IMR-90 (cell line): ENCODE measurements around the gene TAF4. TPM values are rescaled to one million over a fixed set of nuclear protein-coding genes. Genes with fewer than 3 reads are reported as not detected.

Source experiments
- ATAC-seq: fragments of 200-7000 bp; cut with Tn5 transposase; 2 replicates; pipeline ENCODE4 v1.9.1; 2020; ENCODE audit warnings: low read depth, mild to moderate bottlenecking, moderate library complexity
- BruUV-seq: library from RNA; stranded (reverse); fragments of 400-500 nt; replicated peaks from 2 replicates; lab custom pipeline; 2021; lab: Mats Ljungman, UMichigan
- CTCF ChIA-PET: fragments of 300-600 bp; formaldehyde crosslinking; extraction: SDS; loops from one replicate; lab custom pipeline; 2021; ENCODE audit warnings: antibody characterized with exemption; lab: Yijun Ruan, JAX
- POLR2A ChIA-PET: fragments of 300-600 bp; sonication (Branson Sonifier 250); formaldehyde crosslinking; loops from one replicate; lab custom pipeline; 2022; ENCODE audit warnings: antibody characterized with exemption; ENCODE audit not compliant: unreplicated experiment; lab: Charles Lee
- DNase-seq: peaks from one replicate; pipeline ENCODE4 v3.0.0; 2013
- H2AFZ ChIP-seq: replicated peaks from 2 replicates; pipeline ENCODE3; 2013; ENCODE audit warnings: low read length, mild to moderate bottlenecking; ENCODE audit not compliant: poor library complexity
- H2AK5ac ChIP-seq: 2 replicates; pipeline ENCODE4 v1.6.1; 2013; ENCODE audit warnings: low read depth, low read length, inconsistent platforms
- H2AK9ac ChIP-seq: replicated peaks from 2 replicates; pipeline ENCODE3; 2013; ENCODE audit warnings: mild to moderate bottlenecking, low read depth, low read length, moderate library complexity; ENCODE audit not compliant: poor library complexity
- H2BK120ac ChIP-seq: 2 replicates; pipeline ENCODE4 v1.6.1; 2013; ENCODE audit warnings: low read depth, low read length, inconsistent platforms
- H2BK15ac ChIP-seq: 3 replicates; pipeline ENCODE4 v1.6.1; 2013; ENCODE audit warnings: low read depth, low read length, inconsistent platforms
- H2BK20ac ChIP-seq: 2 replicates; pipeline ENCODE4 v1.6.1; 2013; ENCODE audit warnings: low read depth, mild to moderate bottlenecking, inconsistent platforms, low read length, moderate library complexity
- H2BK5ac ChIP-seq: 2 replicates; pipeline ENCODE4 v1.6.1; 2013; ENCODE audit warnings: mild to moderate bottlenecking, low read depth, low read length, inconsistent platforms; ENCODE audit not compliant: poor library complexity, severe bottlenecking
- H3K14ac ChIP-seq: replicated peaks from 2 replicates; pipeline ENCODE4 v1.6.1; 2013; ENCODE audit warnings: low read depth, low read length, inconsistent platforms
- H3K18ac ChIP-seq: 2 replicates; pipeline ENCODE4 v1.6.1; 2013; ENCODE audit warnings: low read depth, low read length, control low read depth
- H3K23ac ChIP-seq: 2 replicates; pipeline ENCODE4 v1.6.1; 2013; ENCODE audit warnings: low read depth, low read length, inconsistent platforms
- H3K27ac ChIP-seq: 2 replicates; pipeline ENCODE4 v1.5.1; 2013; ENCODE audit warnings: mild to moderate bottlenecking, control low read depth, low read length; ENCODE audit not compliant: insufficient read depth
- H3K27me3 ChIP-seq: 2 replicates; pipeline ENCODE4 v1.6.1; 2013; ENCODE audit warnings: low read length; ENCODE audit not compliant: control insufficient read depth, insufficient read depth
- H3K36me3 ChIP-seq: 2 replicates; pipeline ENCODE4 v1.6.1; 2013; ENCODE audit warnings: low read length, mixed read lengths; ENCODE audit not compliant: control insufficient read depth, insufficient read depth
- H3K4ac ChIP-seq: 2 replicates; pipeline ENCODE4 v1.6.1; 2013; ENCODE audit warnings: low read depth, low read length, inconsistent platforms
- H3K4me1 ChIP-seq: 2 replicates; pipeline ENCODE4 v1.6.1; 2013; ENCODE audit warnings: low read length, mixed read lengths; ENCODE audit not compliant: control insufficient read depth, insufficient read depth
- H3K4me2 ChIP-seq: 2 replicates; pipeline ENCODE4 v1.6.1; 2013; ENCODE audit warnings: low read depth, mild to moderate bottlenecking, control low read depth, low read length, moderate library complexity
- H3K4me3 ChIP-seq: 2 replicates; pipeline ENCODE4 v1.5.1; 2013; ENCODE audit warnings: low read depth, mild to moderate bottlenecking, control low read depth, low read length, moderate library complexity; ENCODE audit not compliant: insufficient read depth
- H3K56ac ChIP-seq: 2 replicates; pipeline ENCODE4 v1.6.1; 2013; ENCODE audit warnings: low read length, inconsistent platforms; ENCODE audit not compliant: insufficient read depth; ENCODE audit errors: extremely low read depth
- H3K79me1 ChIP-seq, 2 experiments: 2 replicates each; pipeline ENCODE4 v1.6.1; 2013; ENCODE audit warnings: low read length in 2 of 2, inconsistent platforms in 1 of 2, low read depth in 1 of 2
- H3K9ac ChIP-seq: 2 replicates; pipeline ENCODE4 v1.6.1; 2013; ENCODE audit warnings: low read depth, low read length, control low read depth
- H3K9me1 ChIP-seq: 2 replicates; pipeline ENCODE4 v1.6.1; 2013; ENCODE audit warnings: low read length, inconsistent platforms; ENCODE audit not compliant: insufficient read depth
- H3K9me3 ChIP-seq: 2 replicates; pipeline ENCODE4 v1.6.1; 2013; ENCODE audit warnings: low read length; ENCODE audit not compliant: control insufficient read depth, insufficient read depth
- H4K20me1 ChIP-seq: 2 replicates; pipeline ENCODE4 v1.6.1; 2013; ENCODE audit warnings: low read length, inconsistent platforms; ENCODE audit not compliant: insufficient read depth
- H4K5ac ChIP-seq: 2 replicates; pipeline ENCODE4 v1.6.1; 2013; ENCODE audit warnings: mild to moderate bottlenecking, low read depth, low read length, control low read depth
- H4K8ac ChIP-seq, 2 experiments: 2 replicates each; pipeline ENCODE4 v1.6.1; 2013; ENCODE audit warnings: low read depth in 2 of 2, low read length in 2 of 2, control low read depth in 1 of 2, inconsistent platforms in 1 of 2
- H4K91ac ChIP-seq: 2 replicates; pipeline ENCODE4 v1.6.1; 2013; ENCODE audit warnings: low read depth, low read length, inconsistent platforms; ENCODE audit not compliant: insufficient read depth
- BHLHE40 ChIP-seq: fragments of 150-350 bp; IDR thresholded peaks from 2 replicates; pipeline ENCODE4 v1.6.1; 2016; ENCODE audit warnings: mild to moderate bottlenecking, low read depth, low read length
- CHD1 ChIP-seq: IDR thresholded peaks from 2 replicates; pipeline ENCODE4 v1.6.1; 2012; ENCODE audit warnings: low read depth, low read length, improper control_type of control experiment
- CTCF ChIP-seq: conservative IDR thresholded peaks from 2 replicates; pipeline ENCODE4 v1.5.1; 2012; ENCODE audit warnings: mild to moderate bottlenecking, low read depth, low read length, improper control_type of control experiment
- MAFK ChIP-seq: IDR thresholded peaks from 2 replicates; pipeline ENCODE4 v1.6.1; 2012; ENCODE audit warnings: low read depth, low read length, improper control_type of control experiment
- MAZ ChIP-seq: IDR thresholded peaks from 2 replicates; pipeline ENCODE4 v1.6.1; 2012; ENCODE audit warnings: low read depth, mild to moderate bottlenecking, low read length, improper control_type of control experiment, moderate library complexity, borderline replicate concordance
- POLR2A ChIP-seq: IDR thresholded peaks from 2 replicates; pipeline ENCODE4 v1.6.1; 2012; ENCODE audit warnings: mild to moderate bottlenecking, low read depth, low read length
- RAD21 ChIP-seq: IDR thresholded peaks from 2 replicates; pipeline ENCODE4 v1.6.1; 2012; ENCODE audit warnings: low read length, improper control_type of control experiment
- RFX5 ChIP-seq: IDR thresholded peaks from 2 replicates; pipeline ENCODE4 v1.8.0; 2012; ENCODE audit warnings: low read depth, mild to moderate bottlenecking, low read length, moderate library complexity
- USF2 ChIP-seq: fragments of 150-350 bp; IDR thresholded peaks from 2 replicates; pipeline ENCODE4 v1.6.1; 2017; ENCODE audit warnings: mild to moderate bottlenecking, antibody characterized with exemption, low read length, low read depth
- WGBS, 2 experiments: methylation state at CpG; one replicate each; pipeline versions ENCODE4 v1.1.5 to v1.1.7; 2013; ENCODE audit warnings: missing lambda C conversion rate in 2 of 2; ENCODE audit not compliant: insufficient read length in 1 of 2; ENCODE audit errors: extremely low coverage in 2 of 2; 5-methylcytosine and 5-hydroxymethylcytosine counted together
- dilution Hi-C: fragments of 300-500 bp; cut with HindIII; formaldehyde crosslinking; loops from one replicate; pipeline ENCODE4 v1.14.3; 2018; ENCODE audit warnings: low sequenced_read_pairs; ENCODE audit not compliant: unreplicated experiment
- in situ Hi-C: fragments of 300-500 bp; cut with MboI; formaldehyde crosslinking; loops from 3 replicates; pipeline ENCODE4 v1.14.3; 2019; ENCODE audit warnings: low sequenced_read_pairs, inconsistent platforms, mixed read lengths
- intact Hi-C: fragments of 100-400 bp; cut with micrococcal nuclease; formaldehyde crosslinking; loops from 2 replicates; pipeline ENCODE4 v1.10.0; 2022
- polyA plus RNA-seq, 3 experiments: library from polyadenylated mRNA; depleted of rRNA; stranded (reverse); fragments of >200 nt; gene quantifications; 2 replicates each; pipeline ENCODE4 v1.2.3, GENCODE V29; 2012; ENCODE audit warnings: low replicate concordance in 1 of 3
- total RNA-seq: library from RNA; depleted of rRNA; stranded (reverse); fragments of >200 nt; gene quantifications from 2 replicates; pipeline ENCODE4 v1.2.3, GENCODE V29; 2012

The TAF4 gene
- total and polyA plus RNA-seq, 2 of the 4 experiments (the other 2 are of a cell fraction): 1.4 to 5.1 TPM

- Histone ChIP-seq H3K4me3 (no peak overlapping the region), H2AK5ac (no peak overlapping the region), H4K8ac (no peak overlapping the region), H2BK20ac (no peak overlapping the region), H3K27me3 (no peaks in the 10 kb centered on the region), H3K36me3 (peaks cover 25% of the 10 kb centered on the region), H4K20me1 (no peaks in the 10 kb centered on the region; the same call in 1 of the 2 replicates), H3K9ac (no peak overlapping the region), H3K4me2 (no peak overlapping the region), H2BK120ac (no peak overlapping the region), H3K9me1 (peaks cover 3% of the 10 kb centered on the region; the same call in 1 of the 2 replicates), H3K4ac (no peak overlapping the region), H3K27ac (no peak overlapping the region), H3K23ac (no peak overlapping the region), H3K18ac (no peak overlapping the region), H2BK15ac (no peak overlapping the region), H2BK5ac (no peak overlapping the region), H4K91ac (no peak overlapping the region), H3K4me1 (no peaks in the 10 kb centered on the region), H4K5ac (no peak overlapping the region), H3K56ac (no peak overlapping the region), H2AFZ (no peak overlapping the region), H3K14ac (no peak overlapping the region), H2AK9ac (no peak overlapping the region), H3K9me3 (no peaks in the 10 kb centered on the region), H3K79me1 (peaks cover 0 to 3% of the 10 kb centered on the region in 2 experiments; a peak in 2 of 4 replicates)
- no peak for DNase-seq
- in situ Hi-C loops: no loop called here
- dilution Hi-C loops: no loop called here
- no peak; the same call in 1 of the 2 replicates for ATAC-seq
- intact Hi-C loops: no loop called here
- ChIA-PET POLR2A (no interaction called here), CTCF (no interaction called here)
- TF ChIP-seq MAZ: no peak
- TF ChIP-seq MAFK: no peak
- TF ChIP-seq USF2: no peak
- TF ChIP-seq RFX5: no peak
- no peak for TF ChIP-seq BHLHE40
- no peak for TF ChIP-seq CTCF
- TF ChIP-seq CHD1: no peak
- TF ChIP-seq RAD21: no peak
- TF ChIP-seq POLR2A: no peak
- BruUV-seq: no TSS peak
- WGBS, 2 experiments: 93% methylated on average over 13 of the region's 45 CpGs; no CpG with 5 or more reads in 1 of the 2 experiments
These were observed 88.8 kb downstream of the TAF4 start for GRCh38 chr20:61976644-61977418.
